Measurements from ENCODE around the gene ATP8A2. TPM values are rescaled to one million over a fixed set of nuclear protein-coding genes. Genes with fewer than 3 reads are reported as not detected.

ATP8A2 gene
- total and polyA plus RNA-seq, 7 donors = under 0.01 to 2.2 (median 1.2) TPM; not detected in 1

GRCh38 chr13:25992076-25992475 lies 620.3 kb downstream of the ATP8A2 start:
- intact Hi-C loops (cut with DNase I) = no loop called here
- WGBS, 2 donors = 26 to 53% methylated on average over 1 of the region's 1 CpG

GRCh38 chr13:26007261-26008125 lies 635.7 kb downstream of the ATP8A2 start:
- no peak overlapping the region for H3K4me3 ChIP-seq
- peaks cover 0 to 5% (median 0%) of the 10 kb centered on the region in 4 donors for H3K4me1 ChIP-seq
- peaks cover 0 to 6% (median 0%) of the 10 kb centered on the region in 3 donors for H3K27me3 ChIP-seq
- no peaks in the 10 kb centered on the region for H3K36me3 ChIP-seq
- TF ChIP-seq CTCF (IDR thresholded peaks at IDR 0.05) (no peak), POLR2AphosphoS5 (IDR thresholded peaks at IDR 0.05) (no peak), POLR2A (IDR thresholded peaks at IDR 0.05) (no peak), EP300 (IDR thresholded peaks at IDR 0.05) (no peak)
- peaks cover 0 to 4% (median 0%) of the 10 kb centered on the region in 4 donors for H3K9me3 ChIP-seq
- no peak for DNase-seq
- H3K27ac ChIP-seq = no peak overlapping the region
- WGBS, 2 donors = 13 to 44% methylated on average over 1 of the region's 1 CpG
- intact Hi-C loops (cut with DNase I) = no loop called here

More at GRCh38 chr13:25992076-25992475, 620.3 kb downstream of the ATP8A2 start:
- TF ChIP-seq POLR2A (IDR thresholded peaks at IDR 0.05) (no peak), POLR2AphosphoS5 (IDR thresholded peaks at IDR 0.05) (no peak), CTCF (IDR thresholded peaks at IDR 0.05) (no peak), EP300 (IDR thresholded peaks at IDR 0.05) (no peak)
- no peak for DNase-seq
- Histone ChIP-seq H3K36me3 (no peaks in the 10 kb centered on the region), H3K4me3 (no peak overlapping the region), H3K27me3 (peaks cover 0 to 2% (median 0%) of the 10 kb centered on the region in 3 donors), H3K27ac (no peak overlapping the region), H3K4me1 (no peaks in the 10 kb centered on the region), H3K9me3 (peaks cover 0 to 9% (median 4%) of the 10 kb centered on the region in 4 donors)

- Histone ChIP-seq H3K9me3 (no peaks in the 10 kb centered on the region), H3K27ac (no peak overlapping the region), H3K4me3 (no peak overlapping the region), H3K27me3 (peaks cover 0 to 14% (median 2%) of the 10 kb centered on the region in 3 donors), H3K4me1 (peaks cover 0 to 5% (median 0%) of the 10 kb centered on the region in 4 donors), H3K36me3 (no peaks in the 10 kb centered on the region)
- intact Hi-C loops (cut with DNase I) = no loop called here
- TF ChIP-seq CTCF (IDR thresholded peaks at IDR 0.05) (no peak), POLR2AphosphoS5 (IDR thresholded peaks at IDR 0.05) (no peak), EP300 (IDR thresholded peaks at IDR 0.05) (no peak)
- DNase-seq = no peak
- WGBS, 2 donors = 64 to 78% methylated on average over 13 of the region's 13 CpGs
Measured at GRCh38 chr13:26010487-26011207, 638.9 kb downstream of the ATP8A2 start.

- DNase-seq = no peak
- H3K4me1 ChIP-seq = peaks cover 0 to 5% (median 0%) of the 10 kb centered on the region in 4 donors
- 83 to 92% methylated on average over 4 of the region's 4 CpGs for WGBS, 2 donors
- H3K27ac ChIP-seq = no peak overlapping the region
- TF ChIP-seq CTCF (IDR thresholded peaks at IDR 0.05) (no peak), EP300 (IDR thresholded peaks at IDR 0.05) (no peak), POLR2A (IDR thresholded peaks at IDR 0.05) (no peak), POLR2AphosphoS5 (IDR thresholded peaks at IDR 0.05) (no peak)
- peaks cover 0 to 14% (median 2%) of the 10 kb centered on the region in 3 donors for H3K27me3 ChIP-seq
- no peaks in the 10 kb centered on the region for H3K9me3 ChIP-seq
- intact Hi-C loops (cut with DNase I) = no loop called here
- H3K4me3 ChIP-seq = no peak overlapping the region
- H3K36me3 ChIP-seq = no peaks in the 10 kb centered on the region
Measured at GRCh38 chr13:26011208-26011573, 639.4 kb downstream of the ATP8A2 start.
